SK-N-SH (cell line): Measurements from ENCODE around the gene PXYLP1. TPM values are rescaled to one million over a fixed set of nuclear protein-coding genes. Genes with fewer than 3 reads are reported as not detected.

ENCODE experiments used
- CTCF ChIA-PET: fragments of 300-600, 350-600 bp; formaldehyde crosslinking; extraction: SDS; loops from one replicate; lab custom pipeline; 2021; lab: Yijun Ruan, JAX
- POLR2A ChIA-PET: fragments of 350-600 bp; sonication (Branson Sonifier 250); formaldehyde crosslinking; extraction: SDS; loops from one replicate; lab custom pipeline; 2020; ENCODE audit warnings: antibody characterized with exemption, inconsistent platforms; lab: Yijun Ruan, JAX
- DNase-seq: peaks from one replicate; pipeline ENCODE4 v3.0.0; 2012
- H2AFZ ChIP-seq: fragments of 200-600 bp; sonication (generic); 2 replicates; pipeline ENCODE4 v1.8.1; 2016; ENCODE audit warnings: antibody characterized with exemption, mild to moderate bottlenecking, low read depth
- H3F3A ChIP-seq: fragments of 200-600 bp; sonication (generic); replicated peaks from 2 replicates; pipeline ENCODE3; 2016; ENCODE audit warnings: antibody characterized with exemption, mild to moderate bottlenecking; ENCODE audit not compliant: insufficient read depth
- H3K27ac ChIP-seq, 2 experiments: fragments of 200-500 bp in 1 of 2; fragments of 200-600 bp in 1 of 2; sonication (Bioruptor generic) in 1 of 2; sonication (generic), shearing (Covaris generic) in 1 of 2; 2 replicates each; pipeline versions ENCODE4 v1.5.1 to v1.6.1; 2014 to 2016; ENCODE audit warnings: low read depth in 2 of 2, inconsistent platforms in 1 of 2, low read length in 1 of 2, mild to moderate bottlenecking in 1 of 2, mixed read lengths in 1 of 2
- H3K27me3 ChIP-seq: fragments of 200-600 bp; sonication (generic), shearing (Covaris generic); 2 replicates; pipeline ENCODE4 v1.6.1; 2016; ENCODE audit warnings: mixed run types; ENCODE audit not compliant: insufficient read depth
- H3K36me3 ChIP-seq, 2 experiments: fragments of 200-500 bp in 1 of 2; fragments of 200-600 bp in 1 of 2; sonication (Bioruptor generic) in 1 of 2; sonication (generic) in 1 of 2; replicated peaks in 1 of 2; 2 replicates each; pipeline versions ENCODE3 to v1.5.1; 2014 to 2016; ENCODE audit warnings: low read length in 1 of 2, mild to moderate bottlenecking in 1 of 2; ENCODE audit not compliant: insufficient read depth in 2 of 2, control insufficient read depth in 1 of 2
- H3K4me1 ChIP-seq, 2 experiments: fragments of 200-500 bp in 1 of 2; fragments of 200-600 bp in 1 of 2; sonication (Bioruptor generic) in 1 of 2; sonication (generic), shearing (Covaris generic) in 1 of 2; 2 replicates each; pipeline versions ENCODE4 v1.5.1 to v1.6.1; 2014 to 2016; ENCODE audit warnings: low read depth in 1 of 2, low read length in 1 of 2, mixed run types in 1 of 2; ENCODE audit not compliant: insufficient read depth in 2 of 2, control insufficient read depth in 1 of 2
- H3K4me2 ChIP-seq: fragments of 200-600 bp; sonication (generic), shearing (Covaris generic); 2 replicates; pipeline ENCODE4 v1.6.1; 2017; ENCODE audit warnings: mixed run types
- H3K4me3 ChIP-seq, 2 experiments: fragments of 200-500 bp in 1 of 2; fragments of 200-600 bp in 1 of 2; sonication (Bioruptor generic) in 1 of 2; sonication (generic), shearing (Covaris generic) in 1 of 2; 2 replicates each; pipeline versions ENCODE4 v1.5.1 to v1.8.1; 2014 to 2016; ENCODE audit warnings: low read depth in 2 of 2, inconsistent platforms in 1 of 2, low read length in 1 of 2, mild to moderate bottlenecking in 1 of 2, mixed read lengths in 1 of 2, moderate library complexity in 1 of 2
- H3K79me2 ChIP-seq: fragments of 200-600 bp; sonication (generic); 2 replicates; pipeline ENCODE4 v1.8.1; 2017; ENCODE audit warnings: mild to moderate bottlenecking; ENCODE audit not compliant: insufficient read depth
- H3K9ac ChIP-seq: fragments of 200-600 bp; sonication (generic); 2 replicates; pipeline ENCODE4 v1.6.1; 2017; ENCODE audit warnings: mixed run types
- H3K9me2 ChIP-seq: fragments of 200-600 bp; sonication (generic); 2 replicates; pipeline ENCODE4 v1.6.1; 2017; ENCODE audit warnings: mixed run types
- H3K9me3 ChIP-seq: fragments of 200-600 bp; sonication (generic); 2 replicates; pipeline ENCODE4 v1.6.1; 2017; ENCODE audit warnings: mixed run types, mild to moderate bottlenecking, moderate library complexity
- H4K20me1 ChIP-seq: fragments of 200-600 bp; sonication (generic); 2 replicates; pipeline ENCODE4 v1.6.1; 2017; ENCODE audit warnings: mild to moderate bottlenecking, mixed run types; ENCODE audit not compliant: insufficient read depth
- FOSL2 ChIP-seq: IDR thresholded peaks from 2 replicates; pipeline ENCODE4 v1.4.0; 2012; ENCODE audit warnings: low read depth, mild to moderate bottlenecking, moderate library complexity, borderline replicate concordance
- FOXM1 ChIP-seq: IDR thresholded peaks from 2 replicates; pipeline ENCODE4 v1.4.0; 2012; ENCODE audit warnings: low read depth, mild to moderate bottlenecking
- GATA2 ChIP-seq: sonication (generic); formaldehyde crosslinking; IDR thresholded peaks from 2 replicates; pipeline ENCODE4 v1.5.0; 2020; ENCODE audit warnings: mild to moderate bottlenecking, missing genetic modification reagents
- IRF3 ChIP-seq: fragments of 150-350 bp; IDR thresholded peaks from 2 replicates; pipeline ENCODE4 v1.6.1; 2016; ENCODE audit warnings: mild to moderate bottlenecking, low read depth, low read length
- JUND ChIP-seq: IDR thresholded peaks from 2 replicates; pipeline ENCODE4 v1.4.0; 2012
- MXI1 ChIP-seq: IDR thresholded peaks from 2 replicates; pipeline ENCODE4 v1.6.1; 2012; ENCODE audit warnings: mild to moderate bottlenecking, low read depth, low read length, improper control_type of control experiment
- NFIC ChIP-seq: IDR thresholded peaks from 2 replicates; pipeline ENCODE4 v1.4.0; 2012; ENCODE audit warnings: borderline replicate concordance
- NRF1 ChIP-seq: IDR thresholded peaks from 2 replicates; pipeline ENCODE4 v1.6.1; 2012; ENCODE audit warnings: low read depth, mild to moderate bottlenecking, low read length
- PBX3 ChIP-seq: IDR thresholded peaks from 2 replicates; pipeline ENCODE4; 2012
- RCOR1 ChIP-seq: fragments of 150-350 bp; IDR thresholded peaks from 2 replicates; pipeline ENCODE4 v1.6.1; 2017; ENCODE audit warnings: antibody characterized with exemption, low read length
- RFX5 ChIP-seq: IDR thresholded peaks from 2 replicates; pipeline ENCODE4 v1.6.1; 2012; ENCODE audit warnings: mild to moderate bottlenecking, improper control_type of control experiment, low read length
- SIN3A ChIP-seq: IDR thresholded peaks from 2 replicates; pipeline ENCODE4 v1.6.1; 2012; ENCODE audit warnings: low read depth, mild to moderate bottlenecking, low read length, moderate library complexity, borderline replicate concordance
- SMC3 ChIP-seq: IDR thresholded peaks from 2 replicates; pipeline ENCODE4 v1.6.1; 2012; ENCODE audit warnings: low read depth, low read length, improper control_type of control experiment
- TAF1 ChIP-seq: IDR thresholded peaks from 2 replicates; pipeline ENCODE4 v1.6.1; 2012; ENCODE audit warnings: low read depth, mild to moderate bottlenecking, low read length, moderate library complexity, borderline replicate concordance
- TCF12 ChIP-seq: IDR thresholded peaks from 2 replicates; pipeline ENCODE4 v1.4.0; 2012
- ZBTB33 ChIP-seq: IDR thresholded peaks from 2 replicates; pipeline ENCODE4 v1.4.0; 2012; ENCODE audit warnings: low read depth, borderline replicate concordance
- WGBS: methylation state at CpG from one replicate; pipeline ENCODE4 v1.1.6; 2017; ENCODE audit warnings: low lambda C conversion rate; 5-methylcytosine and 5-hydroxymethylcytosine counted together
- polyA plus RNA-seq, 3 experiments: library from polyadenylated mRNA; depleted of rRNA; stranded (reverse); fragments of >200 nt; gene quantifications; 2 replicates each; pipeline ENCODE4 v1.2.3, GENCODE V29; 2012

The PXYLP1 gene
- polyA plus RNA-seq, 1 of the 3 experiments (the other 2 are of a cell fraction), result 8.6 TPM

DNA sequence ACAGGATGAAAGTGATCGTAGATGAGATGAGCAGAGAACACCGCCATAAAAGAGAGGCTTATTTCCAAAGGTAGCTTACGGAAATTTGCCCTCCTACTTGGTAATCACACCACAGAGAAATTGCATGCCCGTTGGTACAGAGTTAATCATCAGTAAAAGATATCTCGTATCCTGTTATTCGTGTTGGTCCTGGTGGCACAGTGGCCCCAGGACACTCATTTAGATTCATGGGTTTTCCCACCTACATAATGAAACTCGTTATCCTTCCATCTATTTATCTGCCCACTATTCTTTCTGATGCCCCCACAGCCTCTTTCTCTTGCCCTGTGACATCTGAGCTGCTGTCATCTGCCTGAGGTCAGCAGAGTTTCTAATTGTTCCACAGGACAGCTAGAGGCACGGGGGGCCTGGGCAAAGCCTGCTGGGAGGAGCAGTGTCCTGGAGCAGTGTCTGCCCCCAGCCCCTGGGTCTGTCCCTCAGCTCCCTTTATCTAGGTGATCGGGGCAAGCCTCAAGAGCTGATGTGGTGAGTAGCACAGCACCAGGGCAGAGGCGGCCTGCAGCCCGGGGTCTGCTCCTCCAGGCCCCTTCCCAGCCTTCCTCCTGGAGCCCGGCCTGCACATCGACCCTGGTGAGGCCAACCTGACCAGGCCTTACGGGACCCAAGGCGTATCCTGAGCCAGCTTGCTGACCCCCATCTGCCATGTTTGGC lies 42.2 kb downstream of the PXYLP1 start:
- ChIA-PET CTCF (interaction anchor here (1.0 to 2.4 kb wide), 7 partner anchors 9 to 263 kb away, joined by 3 to 10 read pairs (median 4); partner anchors contain the start of gene PXYLP1), POLR2A (interaction anchor here (0.6 kb wide), 1 partner anchor 620 kb away, joined by 3 read pairs; no protein-coding TSS in a partner anchor)
- Histone ChIP-seq H3K9ac (no peak overlapping the region), H3K27ac (no peak overlapping the region), H2AFZ (no peak overlapping the region), H3K27me3 (no peaks in the 10 kb centered on the region), H3K4me2 (no peak overlapping the region), H3K4me1 (peaks cover 7 to 9% of the 10 kb centered on the region in 2 experiments; a peak in 2 of 4 replicates), H4K20me1 (no peaks in the 10 kb centered on the region), H3K36me3 (no peaks in the 10 kb centered on the region), H3K4me3 (no peak overlapping the region), H3K9me2 (no peaks in the 10 kb centered on the region), H3F3A (no peaks in the 10 kb centered on the region), H3K9me3 (no peaks in the 10 kb centered on the region), H3K79me2 (no peaks in the 10 kb centered on the region)
- no peak for DNase-seq
- 81% methylated on average over 11 of the region's 15 CpGs for WGBS
- no peak for TF ChIP-seq PBX3
- no peak for TF ChIP-seq TAF1
- no peak for TF ChIP-seq GATA2 (CRISPR knock-in tag)
- TF ChIP-seq SIN3A, result no peak
- TF ChIP-seq RFX5, result no peak
- no peak for TF ChIP-seq ZBTB33
- no peak for TF ChIP-seq SMC3
- TF ChIP-seq FOXM1, result no peak
- no peak for TF ChIP-seq NRF1
- TF ChIP-seq MXI1, result no peak
- TF ChIP-seq RCOR1, result no peak
- TF ChIP-seq TCF12, result no peak
- TF ChIP-seq NFIC, result no peak
- no peak for TF ChIP-seq FOSL2
- no peak for TF ChIP-seq JUND

DNA sequence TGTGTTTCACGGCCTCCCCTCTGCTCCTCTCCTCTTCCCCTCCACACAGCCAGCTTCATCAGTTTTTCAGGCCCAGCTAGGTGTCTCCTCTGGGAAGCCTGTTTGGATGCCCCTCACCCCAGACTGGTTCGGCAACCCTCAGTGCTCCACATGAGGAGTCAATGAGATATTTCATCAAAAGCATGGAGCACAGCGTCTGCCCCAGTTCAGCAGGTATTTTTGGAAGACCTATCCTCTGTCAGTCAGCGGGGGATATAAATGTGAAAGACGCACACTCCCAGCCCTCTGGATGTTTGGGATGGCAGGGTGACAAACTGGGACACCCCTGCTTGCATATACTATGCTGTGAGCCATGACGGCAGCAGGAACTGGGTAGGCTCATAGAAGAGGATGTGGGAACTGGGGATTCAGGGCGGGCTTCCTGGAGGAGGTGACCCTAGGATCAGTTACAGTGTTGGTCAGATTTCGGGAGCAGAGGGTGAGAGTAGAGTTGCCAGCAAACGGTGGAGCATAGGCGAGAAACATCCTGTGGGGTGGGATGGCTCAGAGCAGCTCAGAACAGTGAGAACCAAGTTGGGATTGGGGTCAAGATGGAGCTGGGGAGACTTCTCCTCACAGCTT lies 42.9 kb downstream of the PXYLP1 start:
- H3K36me3 ChIP-seq, result no peaks in the 10 kb centered on the region
- no peaks in the 10 kb centered on the region for H4K20me1 ChIP-seq
- ChIA-PET CTCF (interaction anchor here (1.0 to 2.4 kb wide), 6 partner anchors 8 to 263 kb away, joined by 3 to 10 read pairs (median 4); partner anchors contain the start of gene PXYLP1), POLR2A (interaction anchor here (0.6 kb wide), 1 partner anchor 43 kb away, joined by 4 read pairs; the partner anchor contains the start of gene PXYLP1)
- no peak overlapping the region for H2AFZ ChIP-seq
- no peaks in the 10 kb centered on the region for H3K79me2 ChIP-seq
- no peaks in the 10 kb centered on the region for H3K9me3 ChIP-seq
- WGBS, result 91% methylated on average over 10 of the region's 10 CpGs
- H3F3A ChIP-seq, result no peaks in the 10 kb centered on the region
- no peak overlapping the region for H3K4me3 ChIP-seq
- H3K27ac ChIP-seq, result no peak overlapping the region
- H3K9me2 ChIP-seq, result no peaks in the 10 kb centered on the region
- peaks cover 7 to 10% of the 10 kb centered on the region in 2 experiments; a peak in 2 of 4 replicates for H3K4me1 ChIP-seq
- no peaks in the 10 kb centered on the region for H3K27me3 ChIP-seq
- no peak for DNase-seq
- no peak overlapping the region for H3K4me2 ChIP-seq
- no peak overlapping the region for H3K9ac ChIP-seq
- no peak for TF ChIP-seq RFX5
- no peak for TF ChIP-seq TAF1
- no peak for TF ChIP-seq ZBTB33
- TF ChIP-seq TCF12, result no peak
- TF ChIP-seq IRF3, result no peak
